H1 (cell line): Measurements from ENCODE around the gene FBXL12. TPM values are rescaled to one million over a fixed set of nuclear protein-coding genes. Genes with fewer than 3 reads are reported as not detected.
A peak's percentile ranks its signal among the peaks of the same experiment; 100 is the strongest.

ENCODE experiments used
- CTCF ChIA-PET: fragments of 300-600 bp; sonication (Branson Sonifier 250); formaldehyde crosslinking; loops from one replicate; lab custom pipeline; 2021; ENCODE audit not compliant: partially characterized antibody; lab: Charles Lee
- POLR2A ChIA-PET: fragments of 300-600 bp; sonication (Branson Sonifier 250); formaldehyde crosslinking; loops from one replicate; lab custom pipeline; 2021; ENCODE audit warnings: inconsistent platforms; ENCODE audit not compliant: partially characterized antibody; lab: Charles Lee
- DNase-seq, 2 experiments: peaks; one replicate each; pipeline versions ENCODE4 v3.0.0 to v3.0.0-alpha.2; 2010 to 2022; ENCODE audit warnings: low spot score in 2 of 2, low read depth in 1 of 2, mixed read lengths in 1 of 2
- FAIRE-seq: peaks from 2 replicates; lab custom pipeline; 2011; peaks lifted over from hg19 to GRCh38; lab: Jason Lieb, UNC
- H2AFZ ChIP-seq: 2 replicates; pipeline ENCODE4 v1.8.1; 2012; ENCODE audit warnings: low read length, inconsistent platforms
- H2AK5ac ChIP-seq: 2 replicates; pipeline ENCODE4 v1.6.1; 2013; ENCODE audit warnings: low read depth, low read length
- H2BK120ac ChIP-seq: replicated peaks from 2 replicates; pipeline ENCODE3; 2013; ENCODE audit warnings: low read depth, low read length, inconsistent platforms
- H2BK12ac ChIP-seq: 2 replicates; pipeline ENCODE4 v1.6.1; 2013; ENCODE audit warnings: low read depth, low read length
- H2BK15ac ChIP-seq: 2 replicates; pipeline ENCODE4 v1.6.1; 2013; ENCODE audit warnings: low read length
- H2BK20ac ChIP-seq: 2 replicates; pipeline ENCODE4 v1.6.1; 2013; ENCODE audit warnings: low read length
- H2BK5ac ChIP-seq: 2 replicates; pipeline ENCODE4 v1.6.1; 2013; ENCODE audit warnings: low read depth, low read length
- H3K14ac ChIP-seq: 2 replicates; pipeline ENCODE4 v1.6.1; 2013; ENCODE audit warnings: inconsistent platforms; ENCODE audit not compliant: insufficient read length
- H3K18ac ChIP-seq: 2 replicates; pipeline ENCODE4 v1.6.1; 2013; ENCODE audit warnings: low read length; ENCODE audit errors: extremely low read depth
- H3K23ac ChIP-seq: 2 replicates; pipeline ENCODE4 v1.6.1; 2013; ENCODE audit warnings: inconsistent platforms; ENCODE audit not compliant: insufficient read length
- H3K23me2 ChIP-seq: 2 replicates; pipeline ENCODE4 v1.6.1; 2013; ENCODE audit warnings: low read depth, low read length
- H3K27ac ChIP-seq: 2 replicates; pipeline ENCODE4 v1.6.1; 2011; ENCODE audit warnings: low read depth, low read length, inconsistent platforms
- H3K27me3 ChIP-seq, 4 experiments: replicated peaks in 1 of 4; 1 replicate in 1 of 4; 2 replicates in 3 of 4; pipeline versions ENCODE4 v1.6.1 to v1.8.1; 2011 to 2013; ENCODE audit warnings: low read length in 3 of 4, mild to moderate bottlenecking in 3 of 4, inconsistent platforms in 2 of 4, mixed read lengths in 2 of 4, moderate library complexity in 1 of 4; ENCODE audit not compliant: control insufficient read depth in 3 of 4, insufficient read depth in 3 of 4; ENCODE audit errors: extremely low read depth in 1 of 4
- H3K36me3 ChIP-seq, 4 experiments: 2 replicates each; pipeline versions ENCODE4 v1.6.1 to v1.8.1; 2011 to 2013; ENCODE audit warnings: mild to moderate bottlenecking in 4 of 4, low read length in 3 of 4, moderate library complexity in 2 of 4, control low read depth in 1 of 4, inconsistent platforms in 1 of 4; ENCODE audit not compliant: insufficient read depth in 4 of 4, control insufficient read depth in 2 of 4
- H3K4ac ChIP-seq: replicated peaks from 2 replicates; pipeline ENCODE3; 2013; ENCODE audit warnings: low read length, low read depth, mixed read lengths, inconsistent platforms; ENCODE audit not compliant: insufficient read length
- H3K4me1 ChIP-seq, 4 experiments: replicated peaks in 1 of 4; 1 replicate in 1 of 4; 2 replicates in 3 of 4; pipeline versions ENCODE4 v1.6.1 to v1.8.1; 2011 to 2013; ENCODE audit warnings: low read length in 3 of 4, inconsistent platforms in 2 of 4, mixed read lengths in 1 of 4; ENCODE audit not compliant: insufficient read depth in 4 of 4, control insufficient read depth in 3 of 4
- H3K4me2 ChIP-seq, 2 experiments: 2 replicates each; pipeline versions ENCODE4 v1.6.1 to v1.8.1; 2011 to 2013; ENCODE audit warnings: low read depth in 2 of 2, low read length in 2 of 2, control low read depth in 1 of 2, inconsistent platforms in 1 of 2, mild to moderate bottlenecking in 1 of 2; ENCODE audit not compliant: insufficient read depth in 1 of 2
- H3K4me3 ChIP-seq, 4 experiments: fragments of 200-600, 300-600 bp in 1 of 4; sonication (generic), shearing (Covaris generic), sonication (Bioruptor Twin) in 1 of 4; 2 replicates each; pipeline versions ENCODE4 v1.5.1 to v1.8.1; 2011 to 2016; ENCODE audit warnings: low read length in 4 of 4, low read depth in 3 of 4, control low read depth in 2 of 4, inconsistent platforms in 2 of 4, mild to moderate bottlenecking in 2 of 4, mixed read lengths in 1 of 4, moderate library complexity in 1 of 4; ENCODE audit not compliant: insufficient read depth in 2 of 4; ENCODE audit errors: extremely low read depth in 1 of 4
- H3K56ac ChIP-seq: replicated peaks from 2 replicates; pipeline ENCODE3; 2013; ENCODE audit warnings: low read depth, mild to moderate bottlenecking, mixed read lengths, low read length, inconsistent platforms; ENCODE audit not compliant: insufficient read length
- H3K79me1 ChIP-seq: 2 replicates; pipeline ENCODE4 v1.6.1; 2013; ENCODE audit warnings: low read depth, low read length, control low read depth
- H3K79me2 ChIP-seq, 2 experiments: 2 replicates each; pipeline versions ENCODE4 v1.6.1 to v1.8.1; 2012 to 2013; ENCODE audit warnings: low read length in 2 of 2, mild to moderate bottlenecking in 2 of 2, inconsistent platforms in 1 of 2; ENCODE audit not compliant: insufficient read depth in 2 of 2, control insufficient read depth in 1 of 2
- H3K9ac ChIP-seq, 4 experiments: replicated peaks in 1 of 4; 1 replicate in 1 of 4; 2 replicates in 3 of 4; pipeline versions ENCODE4 v1.6.1 to v1.8.1; 2011 to 2013; ENCODE audit warnings: low read depth in 3 of 4, low read length in 3 of 4, control low read depth in 2 of 4, mild to moderate bottlenecking in 2 of 4, moderate library complexity in 2 of 4, inconsistent platforms in 1 of 4; ENCODE audit errors: extremely low read depth in 1 of 4
- H3K9me3 ChIP-seq, 2 experiments: 2 replicates each; pipeline versions ENCODE4 v1.6.1 to v1.8.1; 2012 to 2013; ENCODE audit warnings: mild to moderate bottlenecking in 2 of 2, moderate library complexity in 2 of 2, control low read depth in 1 of 2, inconsistent platforms in 1 of 2, low read depth in 1 of 2, low read length in 1 of 2, mixed read lengths in 1 of 2; ENCODE audit not compliant: insufficient read depth in 2 of 2
- H4K20me1 ChIP-seq, 2 experiments: replicated peaks in 1 of 2; 2 replicates each; pipeline versions ENCODE3 to v1.8.1; 2011 to 2013; ENCODE audit warnings: inconsistent platforms in 2 of 2, low read length in 2 of 2, mild to moderate bottlenecking in 1 of 2; ENCODE audit not compliant: insufficient read depth in 2 of 2, control insufficient read depth in 1 of 2
- H4K5ac ChIP-seq: 2 replicates; pipeline ENCODE4 v1.6.1; 2013; ENCODE audit warnings: low read length, low read depth, mixed read lengths, inconsistent platforms; ENCODE audit not compliant: insufficient read length
- H4K8ac ChIP-seq: 2 replicates; pipeline ENCODE4 v1.8.0; 2013; ENCODE audit warnings: mild to moderate bottlenecking, moderate library complexity, low read length, inconsistent platforms; ENCODE audit not compliant: insufficient read depth; ENCODE audit errors: extremely low read depth
- H4K91ac ChIP-seq: replicated peaks from 2 replicates; pipeline ENCODE3; 2013; ENCODE audit warnings: low read length, mixed read lengths, inconsistent platforms; ENCODE audit not compliant: insufficient read length
- KDM5A ChIP-seq: fragments of 200-600 bp; IDR thresholded peaks from 2 replicates; pipeline ENCODE4 v1.7.1; 2012; ENCODE audit warnings: mild to moderate bottlenecking, low read length, inconsistent platforms, mixed read lengths
- WGBS, 2 experiments: shearing (Covaris generic) in 1 of 2; methylation state at CpG; one replicate each; pipeline versions ENCODE4 v1.1.6 to v1.1.7; 2013 to 2015; ENCODE audit warnings: low lambda C conversion rate in 2 of 2, mixed read lengths in 2 of 2, inconsistent platforms in 1 of 2, low coverage in 1 of 2, missing lambda C conversion rate in 1 of 2; ENCODE audit not compliant: insufficient replicate concordance in 2 of 2, insufficient coverage in 1 of 2, insufficient read length in 1 of 2; ENCODE audit errors: extremely low coverage in 1 of 2, missing lambda C conversion rate in 1 of 2; 5-methylcytosine and 5-hydroxymethylcytosine counted together
- polyA plus RNA-seq, 7 experiments: library from polyadenylated mRNA; depleted of rRNA in 3 of 7; stranded (reverse) in 5 of 7; unstranded in 2 of 7; fragments of >200 nt in 5 of 7; fragments of 200-250 nt in 2 of 7; gene quantifications; 1 replicate in 5 of 7; 2 replicates in 1 of 7; 4 replicates in 1 of 7; pipeline versions ENCODE4 v1.2.1 to v1.2.3, GENCODE V29; 2011 to 2013; ENCODE audit warnings: missing spikeins in 2 of 7, mixed read lengths in 2 of 7
- total RNA-seq: library from RNA; stranded (reverse); fragmentation: NEBNext Ultra II Directional; extraction: Animal tissue kit (Norgen Biotek cat#: 25700); gene quantifications from 2 replicates; pipeline ENCODE4 v1.2.1, GENCODE V29; 2021

The FBXL12 gene
- total and polyA plus RNA-seq, 2 of the 8 experiments (the other 6 are each of a cell fraction or from before 2014, with no cell fraction given), result 24.6 to 62.3 TPM

GRCh38 chr19:9789066-9789465 is 29.8 kb downstream of the FBXL12 start:
- Histone ChIP-seq H3K4me2 (no peak overlapping the region; a peak in 1 of 4 replicates), H3K56ac (no peak overlapping the region), H2BK5ac (no peak overlapping the region), H3K14ac (no peak overlapping the region), H4K8ac (peak overlapping the region; percentile 62; the same call in 1 of the 2 replicates), H2AFZ (no peak overlapping the region; the same call in 1 of the 2 replicates), H4K5ac (no peak overlapping the region), H2BK20ac (no peak overlapping the region), H3K27me3 (no peaks in the 10 kb centered on the region), H3K23me2 (peaks cover 11% of the 10 kb centered on the region; the same call in 1 of the 2 replicates), H2BK120ac (no peak overlapping the region), H3K36me3 (no peaks in the 10 kb centered on the region), H3K27ac (no peak overlapping the region), H3K4ac (no peak overlapping the region), H4K20me1 (no peaks in the 10 kb centered on the region), H2BK15ac (no peak overlapping the region), H3K18ac (no peak overlapping the region), H2AK5ac (no peak overlapping the region), H4K91ac (no peak overlapping the region), H2BK12ac (no peak overlapping the region), H3K79me1 (0 out of 2 replicates have a peak, but pooled peaks cover 2% of the 10 kb centered on the region), H3K9ac (no peak overlapping the region), H3K4me1 (peaks cover 0 to 15% (median 2%) of the 10 kb centered on the region in 4 experiments), H3K23ac (no peak overlapping the region), H3K9me3 (no peaks in the 10 kb centered on the region), H3K79me2 (peaks cover 0 to 9% of the 10 kb centered on the region in 2 experiments; a peak in 3 of 4 replicates), H3K4me3 (no peak overlapping the region)
- no peak for TF ChIP-seq KDM5A
- 93% methylated on average over 10 of the region's 11 CpGs; no CpG with 5 or more reads in 1 of the 2 experiments for WGBS, 2 experiments
- FAIRE-seq, result no peak
- DNase-seq, result no peak
- ChIA-PET POLR2A (interaction anchor here (0.9 to 1.6 kb wide), 2 partner anchors 145 to 207 kb away, joined by 3 to 6 read pairs; no protein-coding TSS in a partner anchor), CTCF (interaction anchor here (0.6 to 1.8 kb wide), 5 partner anchors 152 to 477 kb away, joined by 3 to 7 read pairs (median 3); partner anchors contain the start of gene ZNF121)
